T-helper 1 cell treated with Interleukin-12 subunit alpha and Interleukin-12 subunit beta and Interleukin-4 antibody, amounts not matched to agents 30 ng/mL and 1 ng/mL, for 36 hours (primary cell): ENCODE results near the gene COQ8A. TPM values are rescaled to one million over a fixed set of nuclear protein-coding genes. Genes with fewer than 3 reads are reported as not detected.

Source experiments
- intact Hi-C: fragments of 100-400 bp; cut with micrococcal nuclease; formaldehyde crosslinking; loops from one replicate; pipeline ENCODE4 v1.15.1; 2024
- total RNA-seq: library from RNA; stranded (reverse); gene quantifications from 2 replicates; pipeline ENCODE4 v1.2.3, GENCODE V29; 2022

Gene COQ8A
- total RNA-seq, 1 donor from 2014 or later = 32.7 TPM

DNA sequence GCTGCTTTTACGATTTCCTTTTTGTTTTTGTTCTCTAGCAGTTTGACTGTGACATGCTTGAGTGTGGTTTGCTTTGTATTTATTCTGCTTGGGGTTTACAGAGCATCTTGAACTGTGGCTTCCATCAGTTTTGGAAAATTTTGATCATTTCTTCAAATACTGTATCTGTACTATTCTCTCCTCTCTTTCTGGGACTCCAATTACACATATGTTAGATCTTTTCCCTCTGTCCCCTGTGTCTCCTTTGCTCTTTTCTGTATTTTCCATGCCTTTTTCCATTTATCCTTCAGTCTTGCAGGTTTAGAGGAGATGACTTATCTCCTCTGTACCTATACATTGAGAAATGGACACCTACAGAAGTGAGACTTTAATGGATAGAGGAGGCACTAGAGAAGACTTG is 31.7 kb downstream of the COQ8A start:
- intact Hi-C loops = no loop called here

DNA sequence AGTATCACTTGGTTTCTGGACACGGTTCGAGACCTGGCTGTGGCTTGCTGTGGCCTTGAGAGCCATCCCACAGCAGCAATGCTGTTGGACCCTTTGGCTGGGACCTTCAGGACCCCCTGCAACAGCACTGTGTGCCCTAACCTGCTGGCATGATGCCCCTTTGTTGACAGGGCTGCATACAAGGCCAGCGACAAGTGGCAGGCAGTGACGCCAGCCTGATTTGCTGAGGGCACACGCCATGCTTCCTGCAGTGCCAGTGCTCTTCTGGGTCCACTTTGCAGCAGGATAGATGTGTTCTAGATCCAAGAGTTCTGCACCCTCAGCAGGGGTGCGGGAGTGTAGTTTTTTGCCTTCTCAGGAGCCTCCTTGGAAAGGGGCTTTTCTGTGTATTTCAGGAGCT is 32.8 kb downstream of the COQ8A start:
- intact Hi-C loops = no loop called here

- intact Hi-C loops = no loop called here
These were observed 33.3 kb downstream of the COQ8A start for GRCh38 chr1:226973371-226973897.

- intact Hi-C loops = no loop called here
These were observed 33.9 kb downstream of the COQ8A start for GRCh38 chr1:226973898-226974543.

DNA sequence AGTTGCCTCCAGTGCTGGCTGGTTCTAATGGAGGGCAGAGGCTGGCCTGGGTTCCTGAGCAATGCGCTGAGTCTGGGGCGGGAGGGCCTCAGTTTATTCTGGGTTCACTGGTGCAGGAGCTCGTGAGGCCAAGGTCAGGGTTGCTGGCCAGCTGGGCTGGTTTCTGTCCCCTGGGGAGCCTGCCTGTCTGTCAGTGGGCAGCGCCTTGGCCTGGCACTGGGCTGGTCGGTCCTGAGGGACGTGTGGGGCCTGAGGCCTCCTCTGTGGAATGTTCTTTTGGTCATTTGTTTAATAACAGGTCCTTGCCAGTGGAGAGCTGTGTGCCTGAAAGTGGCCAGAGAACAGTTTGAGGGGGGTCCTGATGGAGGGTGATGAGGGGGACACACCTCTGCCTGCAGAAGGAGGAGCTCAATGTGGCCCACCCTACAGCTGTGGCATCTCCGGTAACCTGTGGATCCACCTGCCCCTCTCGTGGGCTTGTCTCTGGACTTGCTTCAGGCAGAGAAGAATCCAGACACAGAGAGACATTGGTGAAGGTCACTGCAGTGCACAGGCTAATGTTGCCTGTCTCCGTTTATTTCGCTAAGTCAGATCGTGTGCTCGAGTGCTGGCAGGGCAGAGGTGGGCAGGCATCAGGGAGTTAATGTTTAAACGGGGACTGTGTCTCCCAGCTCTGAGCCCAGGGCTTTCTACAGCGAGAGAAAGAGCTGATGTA is 34.6 kb downstream of the COQ8A start:
- intact Hi-C loops = no loop called here

DNA sequence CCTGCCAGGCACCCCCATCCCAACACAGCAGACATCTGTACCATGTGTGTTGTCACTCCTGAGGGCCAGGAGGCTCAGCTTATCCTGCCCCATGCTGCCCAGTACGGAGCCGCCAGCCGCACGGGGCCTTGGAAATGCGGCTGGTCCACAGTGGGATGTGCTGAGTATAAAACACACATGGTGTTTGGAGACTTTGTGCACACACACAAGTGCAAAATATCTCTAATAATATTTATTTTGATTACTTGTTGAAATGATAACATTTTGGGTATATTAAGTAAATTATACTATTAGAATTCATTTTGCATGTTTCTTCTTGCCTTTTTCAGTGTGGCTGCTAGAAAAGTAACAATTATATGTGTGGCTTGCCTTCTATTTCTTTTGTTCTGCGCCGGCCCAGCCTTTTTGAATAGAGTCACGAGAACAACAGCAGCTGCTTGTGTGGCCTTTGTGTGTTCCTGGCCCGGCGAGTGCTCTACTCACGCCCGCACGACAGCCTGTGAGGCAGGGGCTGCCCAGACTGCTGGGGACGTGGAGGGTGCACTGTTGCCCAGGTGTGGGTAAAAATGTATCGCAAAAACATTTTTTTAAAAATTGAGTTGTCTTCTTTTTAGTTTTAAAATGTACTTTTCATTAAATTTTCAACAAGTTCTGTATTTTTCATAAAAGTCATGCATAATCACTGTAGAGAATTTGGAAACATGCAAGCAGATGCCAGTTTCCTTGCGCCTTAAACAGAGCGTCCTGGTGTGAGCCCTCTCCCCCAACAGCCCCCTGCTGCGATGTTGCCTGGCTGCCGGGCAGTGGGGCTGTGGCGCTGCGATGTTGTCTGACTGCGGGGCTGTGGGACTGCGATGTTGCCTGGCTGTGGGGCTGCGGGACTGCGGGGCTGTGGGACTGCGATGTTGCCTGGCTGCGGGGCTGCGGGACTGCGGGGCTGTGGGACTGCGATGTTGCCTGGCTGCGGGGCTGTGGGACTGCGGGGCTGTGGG is 35.5 kb downstream of the COQ8A start:
- intact Hi-C loops = no loop called here

- intact Hi-C loops = no loop called here
These were observed 36.3 kb downstream of the COQ8A start for GRCh38 chr1:226976276-226976977.

DNA sequence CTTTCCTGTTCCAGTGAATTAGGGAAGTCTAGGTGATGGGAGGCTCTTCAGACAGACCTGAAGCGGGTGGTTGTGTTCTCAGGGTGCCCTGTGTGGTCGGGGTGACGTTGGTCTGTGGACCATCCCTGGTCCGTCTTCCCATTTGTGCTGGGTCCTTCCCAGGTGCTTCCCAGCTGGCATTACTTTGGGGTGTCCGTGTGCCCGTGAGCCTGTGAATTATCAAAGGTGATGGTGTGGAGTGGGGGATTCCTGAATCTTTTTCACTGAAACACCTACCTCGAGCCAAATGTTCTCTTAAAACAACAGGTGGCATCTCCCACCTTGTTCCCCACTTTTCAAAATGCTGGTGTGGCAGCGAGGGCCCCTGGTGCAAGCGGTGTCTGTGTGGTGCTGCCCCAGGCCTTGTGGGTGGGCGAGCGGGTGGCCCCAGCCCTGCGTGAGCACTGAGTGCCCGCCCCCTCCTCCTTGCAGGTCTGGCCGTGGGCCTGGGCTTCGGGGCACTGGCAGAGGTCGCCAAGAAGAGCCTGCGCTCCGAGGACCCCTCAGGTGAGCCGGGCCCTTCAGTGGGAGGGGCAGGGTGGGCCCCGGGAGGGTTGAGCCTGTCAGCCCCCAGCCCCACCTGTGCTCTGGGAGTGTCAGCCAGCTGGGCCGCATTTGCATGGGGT is 37.0 kb downstream of the COQ8A start:
- intact Hi-C loops = no loop called here

DNA sequence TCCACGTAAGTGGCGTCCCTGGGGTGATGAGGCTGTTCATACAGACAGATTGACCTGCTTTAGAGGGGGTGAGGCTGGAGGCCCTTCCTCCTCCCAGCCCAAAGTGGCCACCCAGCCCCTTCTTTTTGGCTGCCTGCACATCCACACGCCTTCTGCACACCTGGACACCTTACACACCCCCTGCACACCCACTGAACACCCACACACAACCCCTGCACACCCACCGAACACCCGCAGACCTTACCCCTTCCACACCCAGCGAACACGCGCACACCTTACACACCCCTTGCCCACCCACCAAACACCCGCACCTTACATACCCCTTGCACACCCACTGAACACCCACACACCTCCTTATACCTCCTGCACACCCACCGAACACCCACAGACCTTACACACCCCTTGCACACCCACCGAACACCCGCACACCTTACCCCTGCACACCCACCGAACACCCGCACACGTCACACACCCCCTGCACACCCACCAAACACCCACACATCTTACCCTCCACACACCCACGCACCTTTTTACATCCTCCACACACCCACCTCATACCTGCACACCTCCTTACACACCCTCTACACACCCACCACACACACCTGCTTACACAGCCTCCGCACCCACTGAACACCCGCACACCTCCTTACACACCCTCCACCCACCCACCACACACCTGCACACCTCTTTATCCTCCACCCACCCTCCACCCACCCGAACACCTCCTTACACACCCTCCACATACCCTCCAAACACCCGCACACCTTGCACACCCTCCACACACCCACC is 37.7 kb downstream of the COQ8A start:
- intact Hi-C loops = no loop called here

- intact Hi-C loops = no loop called here
These were observed 38.5 kb downstream of the COQ8A start for GRCh38 chr1:226978432-226979114.

- intact Hi-C loops = no loop called here
These were observed 39.0 kb downstream of the COQ8A start for GRCh38 chr1:226979115-226979516.

GRCh38 chr1:226979517-226980121 is 39.5 kb downstream of the COQ8A start:
- intact Hi-C loops = no loop called here

DNA sequence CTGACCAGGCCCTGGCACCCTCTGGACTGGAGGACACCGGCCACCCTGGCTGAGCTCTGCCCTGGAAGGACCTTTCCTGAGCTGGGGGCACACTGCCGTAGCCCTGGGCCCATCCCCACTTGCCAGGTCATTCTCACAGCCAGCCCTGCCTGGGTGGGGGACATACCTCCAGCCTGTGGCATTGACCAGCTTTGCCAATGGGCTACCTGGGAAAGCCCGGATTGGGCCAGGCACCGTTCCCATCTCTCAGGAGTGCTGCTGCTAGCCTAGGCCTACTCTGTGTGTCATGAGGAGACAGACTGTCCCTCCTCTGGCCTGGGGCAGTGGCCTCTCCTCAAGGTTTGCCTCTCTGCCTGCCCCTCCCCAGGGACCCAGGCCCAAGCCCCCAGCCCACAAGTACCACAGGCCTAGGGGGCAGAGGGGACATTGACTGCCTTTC is 40.0 kb downstream of the COQ8A start:
- intact Hi-C loops = no loop called here

GRCh38 chr1:226980565-226981385 is 40.7 kb downstream of the COQ8A start:
- intact Hi-C loops = no loop called here

- intact Hi-C loops = no loop called here
These were observed 41.3 kb downstream of the COQ8A start for GRCh38 chr1:226981386-226981817.

GRCh38 chr1:226981838-226982237 is 41.7 kb downstream of the COQ8A start:
- intact Hi-C loops = no loop called here

GRCh38 chr1:226982451-226983177 is 42.5 kb downstream of the COQ8A start:
- intact Hi-C loops = no loop called here
